Neural progenitor cell (in vitro differentiated cells): ENCODE measurements around the gene ZNF627. TPM values are rescaled to one million over a fixed set of nuclear protein-coding genes. Genes with fewer than 3 reads are reported as not detected.
"Not testable (repeated sequence)": the region's sequence is repeated elsewhere in the genome, so short reads cannot be mapped to it uniquely, and the experiment has no call there.

ENCODE experiments used
- DNase-seq: peaks from one replicate; pipeline ENCODE4 v3.0.0-alpha.2; 2016; ENCODE audit warnings: low spot score
- H2AFZ ChIP-seq: fragments of 200-600 bp; sonication (generic); replicated peaks from 2 replicates; pipeline ENCODE4 v1.6.1; 2016; ENCODE audit warnings: antibody characterized with exemption
- H3F3A ChIP-seq: fragments of 200-600 bp; sonication (generic); 2 replicates; pipeline ENCODE4 v1.6.1; 2016; ENCODE audit warnings: antibody characterized with exemption, low read depth
- H3K27ac ChIP-seq: fragments of 200-600 bp; sonication (generic); 2 replicates; pipeline ENCODE4 v1.5.1; 2016; ENCODE audit warnings: mild to moderate bottlenecking
- H3K27me3 ChIP-seq: fragments of 200-600 bp; sonication (generic); 2 replicates; pipeline ENCODE4 v1.6.1; 2016; ENCODE audit warnings: mild to moderate bottlenecking, moderate library complexity
- H3K36me3 ChIP-seq: fragments of 200-600 bp; sonication (generic); 2 replicates; pipeline ENCODE4 v1.5.1; 2016
- H3K4me1 ChIP-seq: fragments of 200-600 bp; sonication (generic); 2 replicates; pipeline ENCODE4 v1.6.1; 2016; ENCODE audit warnings: mixed run types
- H3K4me2 ChIP-seq: fragments of 200-600 bp; sonication (generic); 2 replicates; pipeline ENCODE4 v1.6.1; 2016
- H3K4me3 ChIP-seq: fragments of 200-600 bp; sonication (generic); 2 replicates; pipeline ENCODE4 v1.5.1; 2016
- H3K79me2 ChIP-seq: fragments of 200-600 bp; sonication (generic); 2 replicates; pipeline ENCODE4 v1.6.1; 2016; ENCODE audit warnings: low read depth
- H3K9ac ChIP-seq: fragments of 200-600 bp; sonication (generic); 2 replicates; pipeline ENCODE4 v1.6.1; 2016
- H3K9me3 ChIP-seq: fragments of 200-600 bp; sonication (generic); 2 replicates; pipeline ENCODE4 v1.5.1; 2016; ENCODE audit warnings: low read depth
- H4K20me1 ChIP-seq: fragments of 200-600 bp; sonication (generic); 2 replicates; pipeline ENCODE4 v1.6.1; 2016; ENCODE audit warnings: low read depth
- H3K27ac Mint-ChIP-seq: 3 replicates; pipeline ENCODE4 v1.8.0; 2021; ENCODE audit warnings: mixed read lengths
- H3K27me3 Mint-ChIP-seq: 2 replicates; pipeline ENCODE4 v1.8.0; 2022; ENCODE audit warnings: low read depth, mild to moderate bottlenecking, inconsistent platforms, moderate library complexity, mixed read lengths; ENCODE audit not compliant: insufficient read depth
- H3K36me3 Mint-ChIP-seq: 3 replicates; pipeline ENCODE4 v1.8.0; 2021; ENCODE audit warnings: mixed read lengths
- H3K4me1 Mint-ChIP-seq: 3 replicates; pipeline ENCODE4 v1.8.0; 2021; ENCODE audit warnings: mixed read lengths
- H3K4me3 Mint-ChIP-seq: 3 replicates; pipeline ENCODE4 v1.8.0; 2021; ENCODE audit warnings: mild to moderate bottlenecking, moderate library complexity, mixed read lengths
- H3K9me3 Mint-ChIP-seq: 3 replicates; pipeline ENCODE4 v1.8.0; 2020; ENCODE audit warnings: mixed read lengths
- CTCF ChIP-seq: fragments of 200-600 bp; sonication (generic); IDR thresholded peaks from 2 replicates; pipeline ENCODE4 v1.5.1; 2017; ENCODE audit warnings: antibody characterized with exemption, mild to moderate bottlenecking
- EZH2 ChIP-seq: fragments of 200-600 bp; sonication (generic); IDR thresholded peaks from 2 replicates; pipeline ENCODE4 v1.6.1; 2017; ENCODE audit warnings: antibody characterized with exemption, mild to moderate bottlenecking, moderate library complexity
- EZH2phosphoT487 ChIP-seq: fragments of 200-600 bp; sonication (generic); IDR thresholded peaks from 2 replicates; pipeline ENCODE4 v1.6.1; 2017; ENCODE audit warnings: antibody characterized with exemption
- total RNA-seq: library from RNA; depleted of rRNA; stranded (reverse); fragments of >200 nt; gene quantifications from 2 replicates; pipeline ENCODE4 v1.2.3, GENCODE V29; 2015; ENCODE audit warnings: low replicate concordance

Gene ZNF627
- total RNA-seq, 1 donor from 2014 or later = 38.5 TPM

- Histone ChIP-seq H2AFZ (no peak overlapping the region), H3K27ac (no peak overlapping the region), H3K4me3 (no peak overlapping the region), H3K9me3 (no peaks in the 10 kb centered on the region), H3K4me2 (no peak overlapping the region), H3K27me3 (no peaks in the 10 kb centered on the region), H3K9ac (no peak overlapping the region), H3K36me3 (no peaks in the 10 kb centered on the region), H4K20me1 (no peaks in the 10 kb centered on the region), H3K79me2 (no peaks in the 10 kb centered on the region), H3F3A (no peaks in the 10 kb centered on the region), H3K4me1 (no peaks in the 10 kb centered on the region)
- H3K9me3 Mint-ChIP-seq = no peaks in the 10 kb centered on the region
- TF ChIP-seq CTCF = no peak
- no peak for TF ChIP-seq EZH2phosphoT487
- no peak for TF ChIP-seq EZH2
- no peak overlapping the region for H3K27ac Mint-ChIP-seq
- no peaks in the 10 kb centered on the region for H3K36me3 Mint-ChIP-seq
- H3K4me3 Mint-ChIP-seq = no peak overlapping the region
- peaks cover 2% of the 10 kb centered on the region for H3K27me3 Mint-ChIP-seq
- no peak for DNase-seq
- H3K4me1 Mint-ChIP-seq = no peaks in the 10 kb centered on the region
These were observed 31.1 kb upstream of the ZNF627 start for GRCh38 chr19:11566164-11566563.

GRCh38 chr19:11570039-11570462, 27.2 kb upstream of the ZNF627 start:
- Histone ChIP-seq H2AFZ (no peak overlapping the region), H3F3A (no peaks in the 10 kb centered on the region), H3K27ac (no peak overlapping the region), H3K4me3 (no peak overlapping the region), H3K27me3 (no peaks in the 10 kb centered on the region), H3K9ac (no peak overlapping the region), H3K79me2 (no peaks in the 10 kb centered on the region), H3K36me3 (no peaks in the 10 kb centered on the region), H3K4me1 (no peaks in the 10 kb centered on the region), H3K9me3 (no peaks in the 10 kb centered on the region), H4K20me1 (no peaks in the 10 kb centered on the region), H3K4me2 (no peak overlapping the region)
- DNase-seq = peak; percentile 23
- Mint-ChIP-seq H3K27me3 (peaks cover 2% of the 10 kb centered on the region), H3K4me3 (no peak overlapping the region), H3K27ac (peak overlapping the region; percentile 25), H3K9me3 (no peaks in the 10 kb centered on the region), H3K4me1 (no peaks in the 10 kb centered on the region), H3K36me3 (no peaks in the 10 kb centered on the region)
- TF ChIP-seq EZH2phosphoT487 (no peak), EZH2 (no peak), CTCF (no peak)

GRCh38 chr19:11573354-11573753, 23.9 kb upstream of the ZNF627 start:
- not testable (repeated sequence) for H3K27ac ChIP-seq, H3K27ac Mint-ChIP-seq, H3K27me3 Mint-ChIP-seq, H3K4me1 ChIP-seq, H3K4me1 Mint-ChIP-seq, H3F3A ChIP-seq, H3K9me3 Mint-ChIP-seq, H3K9me3 ChIP-seq, H3K4me3 ChIP-seq, H3K27me3 ChIP-seq, H3K36me3 ChIP-seq, H4K20me1 ChIP-seq, H2AFZ ChIP-seq, H3K79me2 ChIP-seq, H3K4me2 ChIP-seq, H3K36me3 Mint-ChIP-seq, DNase-seq, H3K4me3 Mint-ChIP-seq, H3K9ac ChIP-seq

- not testable (repeated sequence) for H2AFZ ChIP-seq, H3K4me3 ChIP-seq, H3K4me1 ChIP-seq, H3K9ac ChIP-seq, H3K36me3 ChIP-seq, H3K27ac ChIP-seq, H3K36me3 Mint-ChIP-seq, H3K9me3 Mint-ChIP-seq, H3K4me3 Mint-ChIP-seq, H3K4me2 ChIP-seq, H3F3A ChIP-seq, H3K9me3 ChIP-seq, H3K27ac Mint-ChIP-seq, H3K27me3 Mint-ChIP-seq, DNase-seq, H3K79me2 ChIP-seq, H4K20me1 ChIP-seq, H3K4me1 Mint-ChIP-seq, H3K27me3 ChIP-seq
These were observed 23.5 kb upstream of the ZNF627 start for GRCh38 chr19:11573763-11574162.
